HepG2 (cell line): Measurements from ENCODE around the gene HTRA2. TPM values are rescaled to one million over a fixed set of nuclear protein-coding genes. Genes with fewer than 3 reads are reported as not detected.

Experiments used
- AKAP8 ChIP-seq: sonication (generic); formaldehyde crosslinking; IDR thresholded peaks from 2 replicates; pipeline ENCODE4 v1.5.1; 2020; ENCODE audit warnings: mild to moderate bottlenecking, missing genetic modification reagents
- ATM ChIP-seq: fragments of 450-650 bp; IDR thresholded peaks from 2 replicates; pipeline ENCODE4 v1.7.1; 2017; ENCODE audit warnings: mild to moderate bottlenecking, borderline replicate concordance
- ATRX ChIP-seq: sonication (generic); formaldehyde crosslinking; IDR thresholded peaks from 2 replicates; pipeline ENCODE4 v1.4.0; 2020; ENCODE audit warnings: missing genetic modification reagents, borderline replicate concordance
- CHD4 ChIP-seq: fragments of 200-600 bp; sonication (generic); IDR thresholded peaks from 2 replicates; pipeline ENCODE4 v1.7.0; 2017; ENCODE audit warnings: mild to moderate bottlenecking, low read length, borderline replicate concordance
- CREM ChIP-seq, 2 experiments: sonication (generic) in 1 of 2; formaldehyde crosslinking in 1 of 2; IDR thresholded peaks; 2 replicates each; pipeline versions ENCODE4 v1.4.0 to v1.6.1; 2016 to 2020; ENCODE audit warnings: antibody characterized with exemption in 1 of 2, mild to moderate bottlenecking in 1 of 2, missing genetic modification reagents in 1 of 2
- FOXK1 ChIP-seq: sonication (generic); formaldehyde crosslinking; IDR thresholded peaks from 2 replicates; pipeline ENCODE4 v1.4.0; 2020; ENCODE audit warnings: low read depth, missing genetic modification reagents, borderline replicate concordance
- JARID2 ChIP-seq: sonication (generic); formaldehyde crosslinking; IDR thresholded peaks from 2 replicates; pipeline ENCODE4 v1.8.1; 2023; ENCODE audit warnings: missing genetic modification reagents, inconsistent platforms; ENCODE audit not compliant: insufficient replicate concordance
- JUN ChIP-seq: sonication (generic); formaldehyde crosslinking; IDR thresholded peaks from 2 replicates; pipeline ENCODE4 v1.4.0; 2020; ENCODE audit warnings: mild to moderate bottlenecking, missing genetic modification reagents
- MXD4 ChIP-seq: IDR thresholded peaks from 2 replicates; pipeline ENCODE4 v1.6.1; 2016; ENCODE audit warnings: mild to moderate bottlenecking, missing biosample characterization, missing genetic modification reagents
- PLRG1 ChIP-seq: fragments of 450-650 bp; conservative IDR thresholded peaks from 2 replicates; pipeline ENCODE4 v1.6.1; 2016
- ZNF10 ChIP-seq: sonication (generic); formaldehyde crosslinking; IDR thresholded peaks from 2 replicates; pipeline ENCODE4 v1.4.0; 2020; ENCODE audit warnings: mild to moderate bottlenecking, low read depth, missing genetic modification reagents, borderline replicate concordance
- ZNF230 ChIP-seq: sonication (generic); formaldehyde crosslinking; IDR thresholded peaks from 2 replicates; pipeline ENCODE4 v1.4.0; 2020; ENCODE audit warnings: mild to moderate bottlenecking, missing genetic modification reagents
- ZNF567 ChIP-seq: sonication (generic); formaldehyde crosslinking; IDR thresholded peaks from 2 replicates; pipeline ENCODE4 v1.8.1; 2023; ENCODE audit warnings: mild to moderate bottlenecking, missing genetic modification reagents, borderline replicate concordance
- ZNF737 ChIP-seq: sonication (generic); formaldehyde crosslinking; IDR thresholded peaks from 2 replicates; pipeline ENCODE4 v1.5.0; 2020; ENCODE audit warnings: missing genetic modification reagents, mild to moderate bottlenecking, borderline replicate concordance
- ZNF746 ChIP-seq: sonication (generic); formaldehyde crosslinking; IDR thresholded peaks from 2 replicates; pipeline ENCODE4 v1.8.0; 2022; ENCODE audit warnings: mild to moderate bottlenecking, missing genetic modification reagents
- polyA plus RNA-seq, 8 experiments: library from polyadenylated mRNA; depleted of rRNA in 3 of 8; stranded (reverse) in 7 of 8; unstranded in 1 of 8; fragments of >200 nt; fragmentation: Illumina TruSeq in 4 of 8; extraction: Trizol in 4 of 8; gene quantifications; 2 replicates each; pipeline versions ENCODE4 v1.2.1 to v1.2.3, GENCODE V29; 2011 to 2016; ENCODE audit warnings: low read depth in 4 of 8, missing spikeins in 1 of 8, mixed read lengths in 1 of 8; ENCODE audit not compliant: insufficient read depth in 1 of 8
- total RNA-seq, 5 experiments: library from RNA; depleted of rRNA; stranded (reverse); fragments of >200 nt; fragmentation: Illumina TruSeq; extraction: Trizol; gene quantifications; 2 replicates each; pipeline ENCODE4 v1.2.3, GENCODE V29; 2016; ENCODE audit warnings: low read depth in 1 of 5
- TF ChIP-seq, protein P1 (sequence below): sonication (generic); formaldehyde crosslinking; IDR thresholded peaks from 2 replicates; pipeline ENCODE4 v1.4.0; 2020; ENCODE audit warnings: mild to moderate bottlenecking, low read depth, missing genetic modification reagents
- TF ChIP-seq, protein P2 (sequence below): IDR thresholded peaks from 2 replicates; pipeline ENCODE4 v1.6.1; 2016
- TF ChIP-seq, protein P3 (sequence below): sonication (generic); formaldehyde crosslinking; IDR thresholded peaks from 2 replicates; pipeline ENCODE4 v1.4.0; 2020; ENCODE audit warnings: mild to moderate bottlenecking, missing genetic modification reagents
- TF ChIP-seq, protein P4 (sequence below): IDR thresholded peaks from 2 replicates; pipeline ENCODE4 v1.6.1; 2016; ENCODE audit warnings: missing biosample characterization, missing genetic modification reagents, low read depth
- TF ChIP-seq, protein P5 (sequence below): IDR thresholded peaks from 2 replicates; pipeline ENCODE4 v1.6.1; 2016; ENCODE audit warnings: missing compliant biosample characterization, missing genetic modification reagents, borderline replicate concordance
- TF ChIP-seq, protein P6 (sequence below): sonication (generic); formaldehyde crosslinking; IDR thresholded peaks from 2 replicates; pipeline ENCODE4 v1.5.0; 2020; ENCODE audit warnings: mild to moderate bottlenecking, missing genetic modification reagents, moderate library complexity

The HTRA2 gene
- total and polyA plus RNA-seq, 2 of the 13 experiments (the other 11 are each of a cell fraction or from before 2014, with no cell fraction given): 47.7 to 50.3 TPM

DNA sequence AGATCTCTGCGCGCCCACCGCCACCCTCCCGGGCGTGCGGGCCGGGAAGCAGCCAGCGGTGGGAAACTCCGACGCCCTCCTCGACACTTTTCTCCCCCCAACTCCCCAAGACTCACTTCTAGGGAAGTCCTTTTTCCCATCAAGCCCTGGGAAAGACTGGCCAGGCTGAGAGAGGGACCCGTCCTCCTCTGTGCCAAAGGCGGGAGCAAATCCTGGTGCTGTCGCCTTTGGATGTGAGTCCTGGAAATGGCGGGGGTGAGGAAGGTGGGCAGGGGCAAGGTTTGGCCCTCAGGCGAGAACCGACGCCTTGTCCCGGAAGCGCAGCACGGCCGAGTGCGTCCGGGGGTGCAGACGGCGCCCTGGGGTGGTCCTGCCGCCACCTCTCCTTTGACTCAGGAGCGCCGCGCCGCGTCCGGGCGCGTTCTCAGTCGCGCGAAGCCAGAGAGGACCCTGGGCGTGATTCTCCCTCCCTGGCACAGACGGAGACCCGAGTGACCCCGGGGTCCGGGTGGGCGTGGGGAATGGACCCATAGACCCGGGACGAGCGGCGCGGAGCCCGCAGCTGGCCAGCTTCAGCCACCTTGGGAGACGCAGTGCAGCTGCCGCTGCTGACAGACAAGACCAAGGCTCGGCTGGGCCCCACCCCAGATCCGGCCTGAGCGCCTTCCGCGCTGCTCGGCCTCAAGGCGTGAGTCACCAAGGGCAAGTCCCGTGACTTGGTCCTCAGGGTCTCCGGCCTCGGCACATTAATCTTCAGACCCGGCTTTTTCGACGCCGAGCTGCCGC is 26.8 kb upstream of the HTRA2 start (continued):
- TF ChIP-seq, protein P1, sequence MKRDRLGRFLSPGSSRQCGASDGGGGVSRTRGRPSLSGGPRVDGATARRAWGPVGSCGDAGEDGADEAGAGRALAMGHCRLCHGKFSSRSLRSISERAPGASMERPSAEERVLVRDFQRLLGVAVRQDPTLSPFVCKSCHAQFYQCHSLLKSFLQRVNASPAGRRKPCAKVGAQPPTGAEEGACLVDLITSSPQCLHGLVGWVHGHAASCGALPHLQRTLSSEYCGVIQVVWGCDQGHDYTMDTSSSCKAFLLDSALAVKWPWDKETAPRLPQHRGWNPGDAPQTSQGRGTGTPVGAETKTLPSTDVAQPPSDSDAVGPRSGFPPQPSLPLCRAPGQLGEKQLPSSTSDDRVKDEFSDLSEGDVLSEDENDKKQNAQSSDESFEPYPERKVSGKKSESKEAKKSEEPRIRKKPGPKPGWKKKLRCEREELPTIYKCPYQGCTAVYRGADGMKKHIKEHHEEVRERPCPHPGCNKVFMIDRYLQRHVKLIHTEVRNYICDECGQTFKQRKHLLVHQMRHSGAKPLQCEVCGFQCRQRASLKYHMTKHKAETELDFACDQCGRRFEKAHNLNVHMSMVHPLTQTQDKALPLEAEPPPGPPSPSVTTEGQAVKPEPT (CRISPR knock-in tag): peak; percentile 32; the same call in 1 of the 2 replicates
- TF ChIP-seq PLRG1: no peak
- TF ChIP-seq, protein P2, sequence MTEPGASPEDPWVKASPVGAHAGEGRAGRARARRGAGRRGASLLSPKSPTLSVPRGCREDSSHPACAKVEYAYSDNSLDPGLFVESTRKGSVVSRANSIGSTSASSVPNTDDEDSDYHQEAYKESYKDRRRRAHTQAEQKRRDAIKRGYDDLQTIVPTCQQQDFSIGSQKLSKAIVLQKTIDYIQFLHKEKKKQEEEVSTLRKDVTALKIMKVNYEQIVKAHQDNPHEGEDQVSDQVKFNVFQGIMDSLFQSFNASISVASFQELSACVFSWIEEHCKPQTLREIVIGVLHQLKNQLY (CRISPR knock-in tag): 0 out of 2 replicates have a peak, but pooled peaks have one; percentile 25
- TF ChIP-seq FOXK1: 0 out of 2 replicates have a peak, but pooled peaks have one; percentile 15
- TF ChIP-seq ATM: no peak
- TF ChIP-seq JUN (CRISPR knock-in tag): no peak
- TF ChIP-seq ZNF230 (CRISPR knock-in tag): no peak
- TF ChIP-seq ZNF746: peak; percentile 22; the same call in 1 of the 2 replicates
- TF ChIP-seq, protein P3, sequence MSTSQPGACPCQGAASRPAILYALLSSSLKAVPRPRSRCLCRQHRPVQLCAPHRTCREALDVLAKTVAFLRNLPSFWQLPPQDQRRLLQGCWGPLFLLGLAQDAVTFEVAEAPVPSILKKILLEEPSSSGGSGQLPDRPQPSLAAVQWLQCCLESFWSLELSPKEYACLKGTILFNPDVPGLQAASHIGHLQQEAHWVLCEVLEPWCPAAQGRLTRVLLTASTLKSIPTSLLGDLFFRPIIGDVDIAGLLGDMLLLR: peak; percentile 71
- TF ChIP-seq AKAP8: peak; percentile 92; the same call in 1 of the 2 replicates
- TF ChIP-seq, protein P4, sequence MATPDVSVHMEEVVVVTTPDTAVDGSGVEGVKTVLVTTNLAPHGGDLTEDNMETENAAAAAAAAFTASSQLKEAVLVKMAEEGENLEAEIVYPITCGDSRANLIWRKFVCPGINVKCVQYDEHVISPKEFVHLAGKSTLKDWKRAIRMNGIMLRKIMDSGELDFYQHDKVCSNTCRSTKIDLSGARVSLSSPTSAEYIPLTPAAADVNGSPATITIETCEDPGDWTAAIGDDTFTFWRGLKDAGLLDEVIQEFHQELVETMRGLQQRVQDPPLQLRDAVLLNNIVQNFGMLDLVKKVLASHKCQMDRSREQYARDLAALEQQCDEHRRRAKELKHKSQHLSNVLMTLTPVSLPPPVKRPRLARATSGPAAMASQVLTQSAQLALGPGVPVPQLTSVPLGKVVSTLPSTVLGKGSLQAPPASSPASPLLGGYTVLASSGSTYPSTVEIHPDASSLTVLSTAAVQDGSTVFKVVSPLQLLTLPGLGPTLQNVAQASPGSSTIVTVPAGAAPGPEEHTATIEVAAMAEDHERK (CRISPR knock-in tag): no peak
- no peak for TF ChIP-seq ZNF10
- TF ChIP-seq CREM (IDR thresholded peaks at IDR 0.05): no peak; the same call in 1 of the 2 replicates
- no peak for TF ChIP-seq CREM (CRISPR knock-in tag; IDR thresholded peaks at IDR 0.05)
- no peak; the same call in 1 of the 2 replicates for TF ChIP-seq MXD4 (CRISPR knock-in tag)
- no peak for TF ChIP-seq ZNF737 (CRISPR knock-in tag)
- TF ChIP-seq, protein P5, sequence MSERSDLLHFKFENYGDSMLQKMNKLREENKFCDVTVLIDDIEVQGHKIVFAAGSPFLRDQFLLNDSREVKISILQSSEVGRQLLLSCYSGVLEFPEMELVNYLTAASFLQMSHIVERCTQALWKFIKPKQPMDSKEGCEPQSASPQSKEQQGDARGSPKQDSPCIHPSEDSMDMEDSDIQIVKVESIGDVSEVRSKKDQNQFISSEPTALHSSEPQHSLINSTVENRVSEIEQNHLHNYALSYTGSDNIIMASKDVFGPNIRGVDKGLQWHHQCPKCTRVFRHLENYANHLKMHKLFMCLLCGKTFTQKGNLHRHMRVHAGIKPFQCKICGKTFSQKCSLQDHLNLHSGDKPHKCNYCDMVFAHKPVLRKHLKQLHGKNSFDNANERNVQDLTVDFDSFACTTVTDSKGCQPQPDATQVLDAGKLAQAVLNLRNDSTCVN: no peak
- TF ChIP-seq JARID2: no peak
- no peak for TF ChIP-seq ATRX (CRISPR knock-in tag)
- TF ChIP-seq, protein P6, sequence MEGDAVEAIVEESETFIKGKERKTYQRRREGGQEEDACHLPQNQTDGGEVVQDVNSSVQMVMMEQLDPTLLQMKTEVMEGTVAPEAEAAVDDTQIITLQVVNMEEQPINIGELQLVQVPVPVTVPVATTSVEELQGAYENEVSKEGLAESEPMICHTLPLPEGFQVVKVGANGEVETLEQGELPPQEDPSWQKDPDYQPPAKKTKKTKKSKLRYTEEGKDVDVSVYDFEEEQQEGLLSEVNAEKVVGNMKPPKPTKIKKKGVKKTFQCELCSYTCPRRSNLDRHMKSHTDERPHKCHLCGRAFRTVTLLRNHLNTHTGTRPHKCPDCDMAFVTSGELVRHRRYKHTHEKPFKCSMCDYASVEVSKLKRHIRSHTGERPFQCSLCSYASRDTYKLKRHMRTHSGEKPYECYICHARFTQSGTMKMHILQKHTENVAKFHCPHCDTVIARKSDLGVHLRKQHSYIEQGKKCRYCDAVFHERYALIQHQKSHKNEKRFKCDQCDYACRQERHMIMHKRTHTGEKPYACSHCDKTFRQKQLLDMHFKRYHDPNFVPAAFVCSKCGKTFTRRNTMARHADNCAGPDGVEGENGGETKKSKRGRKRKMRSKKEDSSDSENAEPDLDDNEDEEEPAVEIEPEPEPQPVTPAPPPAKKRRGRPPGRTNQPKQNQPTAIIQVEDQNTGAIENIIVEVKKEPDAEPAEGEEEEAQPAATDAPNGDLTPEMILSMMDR: peak; percentile 96
- no peak; the same call in 1 of the 2 replicates for TF ChIP-seq ZNF567 (CRISPR knock-in tag)
- TF ChIP-seq CHD4: no peak
